ENCODE data around the gene CROCC2.
A peak's percentile ranks its signal among the peaks of the same experiment; 100 is the strongest.

Gene CROCC2

GRCh38 chr2:241020629-241021190 lies 114.6 kb downstream of the CROCC2 start:
- no peak for DNase-seq

DNA sequence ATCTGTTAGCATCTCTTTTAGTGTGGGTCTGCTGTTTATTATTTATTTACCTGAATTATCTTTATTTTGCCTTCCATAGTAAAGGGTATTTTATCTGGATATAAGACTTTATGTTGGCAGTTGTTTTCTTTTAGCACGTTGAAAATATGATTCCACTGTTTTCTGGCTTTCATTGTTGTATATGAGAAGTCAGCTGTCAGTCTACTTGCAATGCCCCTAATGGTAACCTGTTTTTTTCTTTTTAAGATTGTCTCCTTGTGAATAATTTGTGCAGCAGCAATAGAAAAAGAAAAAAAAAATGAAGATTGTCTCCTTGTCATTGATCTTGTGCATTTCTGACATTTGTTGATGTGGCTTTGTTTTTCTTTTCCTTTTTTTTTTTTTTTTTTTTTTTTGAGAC lies 119.5 kb downstream of the CROCC2 start:
- no peak for DNase-seq

- DNase-seq, result no peak
Observed at GRCh38 chr2:241029599-241030332, 123.6 kb downstream of the CROCC2 start.

DNA sequence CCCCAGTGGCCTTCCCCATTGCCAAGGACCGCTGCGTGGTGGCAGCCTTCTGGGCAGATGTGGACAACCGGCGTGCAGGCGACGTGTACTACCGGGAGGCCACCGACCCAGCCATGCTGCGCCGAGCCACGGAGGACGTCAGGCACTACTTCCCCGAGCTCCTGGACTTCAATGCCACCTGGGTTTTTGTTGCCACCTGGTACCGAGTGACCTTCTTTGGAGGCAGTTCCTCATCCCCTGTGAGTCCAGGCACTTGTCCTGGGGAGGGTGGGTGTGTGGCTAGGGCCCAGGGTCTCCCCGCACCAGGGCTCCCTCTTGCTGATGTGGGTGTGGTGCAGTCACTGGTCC lies 124.2 kb downstream of the CROCC2 start:
- no peak for DNase-seq

- no peak for DNase-seq
Observed at GRCh38 chr2:241030883-241031282, 124.7 kb downstream of the CROCC2 start.

GRCh38 chr2:241031436-241032165 lies 125.5 kb downstream of the CROCC2 start:
- DNase-seq, result no peak

- no peak for DNase-seq
Observed at GRCh38 chr2:241033336-241033987, 127.3 kb downstream of the CROCC2 start.

GRCh38 chr2:241033994-241034393 lies 127.9 kb downstream of the CROCC2 start:
- DNase-seq, result no peak

DNA sequence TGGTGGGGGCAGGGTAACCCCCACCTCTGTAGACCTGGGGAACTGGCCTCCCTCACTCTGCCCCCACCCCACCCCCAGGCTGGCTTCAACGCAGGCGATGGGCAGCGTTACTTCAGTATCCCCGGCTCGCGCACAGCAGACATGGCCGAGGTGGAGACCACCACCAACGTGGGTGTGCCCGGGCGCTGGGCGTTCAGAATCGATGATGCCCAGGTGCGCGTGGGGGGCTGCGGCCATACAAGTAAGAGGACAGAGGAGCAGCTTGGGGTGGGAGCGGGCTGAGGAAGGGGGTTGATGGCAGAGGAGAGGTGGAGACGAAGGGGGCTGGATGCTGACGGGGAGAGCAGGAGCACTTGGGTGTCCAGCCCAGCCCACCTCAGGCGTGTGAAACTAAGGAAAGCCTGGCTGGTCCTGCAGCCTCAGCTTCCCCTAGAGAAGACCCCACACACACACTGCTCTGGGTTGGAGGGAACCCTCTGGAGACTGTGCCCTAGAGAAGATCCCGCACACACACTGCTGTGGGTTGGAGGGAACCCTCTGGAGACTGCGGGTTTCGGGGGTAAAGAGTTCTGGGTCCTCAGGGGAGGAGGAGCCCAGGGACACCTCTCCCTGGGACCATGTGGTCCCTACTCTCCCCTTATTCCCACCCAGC lies 128.5 kb downstream of the CROCC2 start:
- DNase-seq, result no peak

DNA sequence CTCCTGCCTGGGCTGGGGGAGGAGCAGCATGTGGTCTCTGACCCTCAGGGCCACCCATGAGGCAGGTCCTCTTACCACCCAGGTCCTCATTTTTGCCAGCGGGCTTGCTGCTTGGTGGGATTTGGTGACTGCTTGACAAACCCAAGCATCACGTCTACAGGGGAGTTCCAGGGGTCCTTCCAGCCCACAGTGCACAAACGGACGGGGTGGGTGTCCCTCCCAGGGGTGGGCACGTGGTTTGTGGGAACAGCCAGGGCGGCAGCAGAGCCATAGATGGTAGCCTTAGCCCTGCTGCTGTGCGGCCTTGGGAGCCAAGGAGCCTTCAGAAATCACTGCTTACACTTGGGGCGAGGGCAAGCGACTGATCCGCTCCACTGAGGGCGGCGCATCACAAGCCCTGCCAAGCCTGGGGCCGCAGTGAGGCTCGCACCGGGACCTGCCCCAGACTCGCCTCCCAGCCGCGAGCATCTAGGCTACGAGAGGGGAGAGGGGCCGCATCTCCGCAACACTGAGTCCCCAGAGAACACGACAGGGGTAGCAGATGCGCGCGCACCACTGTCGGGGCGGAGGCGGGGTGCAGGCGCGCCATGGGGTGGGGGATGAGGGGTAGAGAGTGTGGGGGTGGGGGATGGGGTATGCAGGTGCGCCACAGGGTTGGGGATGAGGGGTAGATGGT lies 129.1 kb downstream of the CROCC2 start:
- peak; percentile 39 for DNase-seq

DNA sequence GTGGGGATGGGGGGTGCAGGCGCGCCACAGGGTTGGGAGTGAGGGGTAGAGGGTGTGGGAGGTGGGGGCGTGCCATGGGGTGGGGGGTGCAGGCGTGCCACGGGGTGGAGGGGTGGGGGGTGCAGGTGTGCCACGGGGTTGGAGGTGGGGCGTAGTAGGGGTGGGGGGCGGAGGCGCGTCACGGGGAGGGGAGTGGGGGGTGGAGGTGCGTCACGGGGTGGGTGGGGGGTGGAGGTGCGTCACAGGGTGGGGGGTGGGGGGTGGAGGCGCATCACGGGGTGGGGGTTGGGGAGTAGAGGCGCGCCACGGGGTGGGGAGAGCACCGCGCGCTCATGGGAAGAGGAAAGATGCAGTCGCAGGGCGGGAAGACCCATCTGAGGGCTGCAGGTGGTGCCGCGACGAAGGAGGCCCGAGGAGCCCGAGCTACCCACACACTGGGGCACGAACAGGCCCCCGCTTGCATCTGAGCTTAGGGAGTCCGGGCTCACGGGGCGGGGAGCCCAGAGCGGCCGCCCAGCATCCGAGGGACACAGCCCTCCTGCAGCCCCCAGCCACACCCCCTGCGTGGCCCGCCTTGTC lies 129.8 kb downstream of the CROCC2 start:
- DNase-seq, result peak; percentile 41

DNA sequence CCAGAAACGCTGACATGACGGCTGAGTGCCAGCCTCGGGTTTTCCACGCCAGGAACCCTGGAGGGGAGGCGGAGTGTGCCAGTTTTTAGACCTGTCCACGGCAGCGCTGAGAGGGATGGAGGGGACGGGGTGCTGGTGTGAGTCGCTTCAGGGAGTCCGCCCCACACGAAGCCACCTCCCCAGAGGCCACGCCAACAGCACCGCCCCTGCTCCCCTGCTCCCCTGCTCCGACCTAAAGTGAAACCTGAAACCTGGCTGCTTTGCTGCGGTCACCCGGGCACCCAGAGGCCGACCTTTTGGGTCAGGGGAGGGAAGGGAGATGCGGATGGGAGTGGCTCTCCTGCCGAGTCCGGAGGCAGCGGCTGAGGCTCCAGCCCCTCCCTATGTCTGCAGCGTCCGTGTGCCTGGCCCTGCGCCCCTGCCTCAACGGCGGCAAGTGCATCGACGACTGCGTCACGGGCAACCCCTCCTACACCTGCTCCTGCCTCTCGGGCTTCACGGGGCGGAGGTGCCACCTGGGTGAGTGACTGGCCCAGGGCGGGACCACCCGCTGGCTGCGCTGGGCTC lies 130.3 kb downstream of the CROCC2 start:
- peak; percentile 68 for DNase-seq

GRCh38 chr2:241036964-241037421 lies 130.9 kb downstream of the CROCC2 start:
- no peak for DNase-seq

DNA sequence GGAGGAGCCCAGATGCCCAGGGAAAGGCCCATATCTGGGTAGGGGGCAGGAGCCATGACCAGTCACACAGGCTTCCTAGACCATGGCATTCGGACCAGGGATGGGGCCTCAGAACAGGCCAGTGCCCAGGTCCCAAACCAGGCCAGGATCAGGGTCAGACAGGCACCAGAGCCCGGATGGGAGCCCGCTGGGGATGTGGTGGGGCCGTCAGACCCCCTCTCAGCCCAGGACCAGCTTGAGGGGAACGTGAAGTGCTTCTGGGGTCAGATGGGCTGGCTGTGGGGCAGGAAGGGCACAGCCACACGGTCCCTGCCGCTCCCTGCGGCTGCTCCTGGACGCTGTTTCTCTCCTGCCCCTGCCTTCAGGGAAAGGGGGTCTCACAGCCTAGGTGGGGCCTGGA lies 131.4 kb downstream of the CROCC2 start:
- no peak for DNase-seq

DNA sequence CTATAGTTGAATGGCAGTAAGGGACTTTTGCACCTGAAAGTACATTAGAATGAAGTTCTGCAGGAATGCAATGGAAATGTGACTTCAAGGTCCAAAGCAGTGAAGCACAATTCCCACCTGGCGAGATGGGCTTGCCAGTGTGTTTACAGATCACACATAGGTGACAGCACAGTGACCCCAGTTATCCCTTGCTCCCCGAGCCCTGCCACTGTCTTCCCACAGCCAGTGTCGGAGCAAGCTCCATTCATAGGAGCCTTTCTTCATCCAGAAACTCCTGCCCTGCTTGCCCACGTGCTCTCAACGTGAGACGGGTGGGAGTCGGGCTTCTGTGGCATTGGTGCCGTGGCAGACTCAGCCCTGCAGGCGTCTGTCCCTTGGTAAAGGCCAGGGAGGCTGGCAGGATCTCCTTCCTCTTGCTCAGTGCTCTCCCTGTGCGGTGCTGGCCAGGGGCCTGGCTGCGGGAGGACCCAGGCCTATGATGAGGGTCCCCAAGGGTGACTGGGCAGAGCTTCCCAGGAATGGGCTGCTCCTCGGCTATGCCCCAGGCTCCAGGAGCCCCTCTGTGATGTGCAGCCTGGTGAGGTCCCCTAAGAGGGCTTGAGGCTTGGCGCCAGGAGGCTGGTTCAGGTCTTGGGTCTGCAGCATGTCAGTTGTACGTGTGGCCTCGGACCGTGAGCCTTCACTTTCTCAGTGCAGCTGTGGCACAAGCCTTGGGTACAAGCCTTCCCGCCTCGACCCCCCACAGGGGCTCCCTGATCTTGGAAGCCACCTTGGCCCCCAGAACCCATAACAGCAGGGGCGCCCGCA lies 132.4 kb downstream of the CROCC2 start:
- no peak for DNase-seq

GRCh38 chr2:241039416-241039815 lies 133.3 kb downstream of the CROCC2 start:
- DNase-seq, result no peak

DNA sequence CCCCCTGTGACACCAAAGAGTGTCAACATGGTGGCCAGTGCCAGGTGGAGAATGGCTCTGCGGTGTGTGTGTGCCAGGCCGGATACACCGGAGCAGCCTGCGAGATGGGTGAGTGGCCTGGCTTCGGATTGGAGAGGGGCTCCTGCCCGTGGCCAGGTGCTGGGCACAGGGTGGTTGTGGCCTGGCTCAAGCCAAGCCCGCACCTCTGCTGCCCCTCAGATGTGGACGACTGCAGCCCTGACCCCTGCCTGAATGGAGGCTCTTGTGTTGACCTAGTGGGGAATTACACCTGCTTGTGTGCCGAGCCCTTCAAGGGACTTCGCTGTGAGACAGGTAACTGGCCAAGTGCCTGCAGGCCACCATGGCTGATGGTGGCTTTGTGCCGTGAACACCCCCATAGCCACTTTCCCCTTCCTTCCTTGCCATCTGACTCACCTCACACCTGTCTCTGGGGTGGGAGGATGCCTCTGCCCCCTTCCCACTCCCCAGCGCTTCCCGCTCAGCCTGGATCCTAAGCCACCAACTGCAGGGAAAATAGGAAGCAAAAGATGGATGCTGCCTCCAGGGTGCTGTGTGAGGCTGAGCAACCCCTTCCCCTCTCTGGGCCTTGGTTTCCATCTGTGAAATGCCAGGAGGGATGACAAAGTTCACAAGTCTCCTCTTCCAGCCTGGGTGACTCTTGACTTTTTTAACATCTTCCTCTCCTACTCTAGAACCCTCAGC lies 134.1 kb downstream of the CROCC2 start:
- no peak for DNase-seq

GRCh38 chr2:241041589-241042158 lies 135.5 kb downstream of the CROCC2 start:
- DNase-seq, result peak; percentile 11
